Sigmoid colon (tissue), 4 donors: ENCODE data around the gene CASP7.

Experiments
- CTCF ChIP-seq, 4 experiments: fragments of 450-650 bp in 3 of 4; fragments of 200-600 bp in 1 of 4; IDR thresholded peaks; one replicate each; pipeline ENCODE4 v1.5.1; 2016 to 2019; ENCODE audit warnings: antibody characterized with exemption in 4 of 4, mild to moderate bottlenecking in 3 of 4, moderate library complexity in 2 of 4
- EP300 ChIP-seq, 4 donors: sonication (generic); formaldehyde crosslinking; IDR thresholded peaks; one replicate each; pipeline ENCODE4 v1.6.1; 2017; ENCODE audit warnings: antibody characterized with exemption in 4 of 4
- POLR2A ChIP-seq, 2 donors: fragments of 450-650 bp; IDR thresholded peaks; one replicate each; pipeline ENCODE4 v1.6.1; 2016; ENCODE audit warnings: antibody characterized with exemption in 2 of 2, mild to moderate bottlenecking in 2 of 2, moderate library complexity in 2 of 2
- POLR2AphosphoS5 ChIP-seq, 4 donors: sonication (generic); formaldehyde crosslinking; IDR thresholded peaks; one replicate each; pipeline ENCODE4 v1.6.1; 2017; ENCODE audit warnings: antibody characterized with exemption in 4 of 4

- TF ChIP-seq POLR2A (IDR thresholded peaks at IDR 0.05) (no peak), POLR2AphosphoS5 (IDR thresholded peaks at IDR 0.05) (no peak), EP300 (IDR thresholded peaks at IDR 0.05) (no peak), CTCF (IDR thresholded peaks at IDR 0.05) (no peak)
Observed at GRCh38 chr10:113631684-113632367, 47.9 kb upstream of the CASP7 start.
